Keratinocyte (primary cell): ENCODE measurements around the gene SORBS1. TPM values are rescaled to one million over a fixed set of nuclear protein-coding genes. Genes with fewer than 3 reads are reported as not detected.
A peak's percentile ranks its signal among the peaks of the same experiment; 100 is the strongest.

Experiments
- DNase-seq: peaks from one replicate; pipeline ENCODE4 v3.0.0-alpha.2; 2011; ENCODE audit warnings: low read depth, missing footprints, low spot score
- FAIRE-seq: peaks from 2 replicates; lab custom pipeline; 2011; peaks lifted over from hg19 to GRCh38; lab: Jason Lieb, UNC
- H2AFZ ChIP-seq: 2 replicates; pipeline ENCODE4 v1.6.0; 2012; ENCODE audit warnings: low read length, control low read depth, inconsistent platforms; ENCODE audit not compliant: control insufficient read depth
- H3K27ac ChIP-seq: 2 replicates; pipeline ENCODE4 v1.5.1; 2011; ENCODE audit warnings: low read length; ENCODE audit not compliant: control insufficient read depth, insufficient read depth
- H3K27me3 ChIP-seq: 3 replicates; pipeline ENCODE4 v1.6.0; 2011; ENCODE audit warnings: low read length; ENCODE audit not compliant: control insufficient read depth, insufficient read depth; ENCODE audit errors: extremely low read depth
- H3K36me3 ChIP-seq, 2 experiments: 2 replicates in 1 of 2; 3 replicates in 1 of 2; pipeline ENCODE4 v1.5.1; 2011; ENCODE audit warnings: low read length in 2 of 2, mild to moderate bottlenecking in 1 of 2; ENCODE audit not compliant: control insufficient read depth in 2 of 2, insufficient read depth in 2 of 2; ENCODE audit errors: extremely low read depth in 1 of 2
- H3K4me1 ChIP-seq: 3 replicates; pipeline ENCODE4 v1.5.1; 2011; ENCODE audit warnings: low read length; ENCODE audit not compliant: control insufficient read depth, insufficient read depth; ENCODE audit errors: extremely low read depth
- H3K4me2 ChIP-seq: 3 replicates; pipeline ENCODE4 v1.6.0; 2011; ENCODE audit warnings: low read depth, low read length; ENCODE audit not compliant: control insufficient read depth, insufficient read depth; ENCODE audit errors: extremely low read depth
- H3K4me3 ChIP-seq, 3 experiments: fragments of 200-600 bp in 1 of 3; sonication (generic) in 1 of 3; 2 replicates in 2 of 3; 3 replicates in 1 of 3; pipeline ENCODE4 v1.5.1; 2011 to 2016; ENCODE audit warnings: low read length in 3 of 3, mild to moderate bottlenecking in 3 of 3, control low read depth in 2 of 3, inconsistent platforms in 1 of 3, low read depth in 1 of 3, mixed read lengths in 1 of 3, mixed run types in 1 of 3, moderate library complexity in 1 of 3; ENCODE audit not compliant: control insufficient read depth in 2 of 3, insufficient read depth in 2 of 3; ENCODE audit errors: extremely low read depth in 1 of 3
- H3K79me2 ChIP-seq: 2 replicates; pipeline ENCODE4 v1.6.0; 2012; ENCODE audit warnings: low read length; ENCODE audit not compliant: control insufficient read depth, insufficient read depth
- H3K9ac ChIP-seq: 3 replicates; pipeline ENCODE4 v1.6.0; 2011; ENCODE audit warnings: low read length; ENCODE audit not compliant: control insufficient read depth, insufficient read depth; ENCODE audit errors: extremely low read depth
- H3K9me1 ChIP-seq: 3 replicates; pipeline ENCODE4 v1.6.0; 2011; ENCODE audit warnings: low read length; ENCODE audit not compliant: control insufficient read depth, insufficient read depth; ENCODE audit errors: extremely low read depth
- H3K9me3 ChIP-seq: 2 replicates; pipeline ENCODE4 v1.5.1; 2012; ENCODE audit warnings: low read depth, low read length; ENCODE audit not compliant: control insufficient read depth
- H4K20me1 ChIP-seq: 3 replicates; pipeline ENCODE4 v1.6.0; 2011; ENCODE audit warnings: low read length; ENCODE audit not compliant: control insufficient read depth, insufficient read depth; ENCODE audit errors: extremely low read depth
- EZH2 ChIP-seq: IDR thresholded peaks from one replicate; pipeline ENCODE4 v1.6.1; 2012; ENCODE audit warnings: inconsistent platforms, mild to moderate bottlenecking, low read length, moderate library complexity
- dilution Hi-C: fragments of 300-500 bp; cut with MboI; formaldehyde crosslinking; loops from one replicate; pipeline ENCODE4 v1.7.0; 2020; ENCODE audit warnings: low sequenced_read_pairs; ENCODE audit not compliant: extremely low pct_ligation_motif_present
- polyA plus RNA-seq, 5 experiments: library from polyadenylated mRNA; depleted of rRNA in 3 of 5; stranded (reverse) in 3 of 5; stranded (forward) in 1 of 5; unstranded in 1 of 5; fragments of >200 nt; gene quantifications; 1 replicate in 1 of 5; 2 replicates in 3 of 5; 3 replicates in 1 of 5; pipeline versions ENCODE4 v1.2.1 to v1.2.3, GENCODE V29; 2011 to 2012; ENCODE audit warnings: missing spikeins in 2 of 5, low read depth in 1 of 5, low replicate concordance in 1 of 5
- TF ChIP-seq, protein P1 (sequence below), 3 experiments: IDR thresholded peaks in 1 of 3; conservative IDR thresholded peaks in 1 of 3; optimal IDR thresholded peaks in 1 of 3; 2 replicates in 2 of 3; 3 replicates in 1 of 3; pipeline versions ENCODE3 to v1.5.1; 2011; ENCODE audit warnings: low read length in 3 of 3, mild to moderate bottlenecking in 3 of 3, moderate library complexity in 2 of 3, control low read depth in 1 of 3, inconsistent platforms in 1 of 3; ENCODE audit not compliant: insufficient read depth in 2 of 3; ENCODE audit errors: extremely low read depth in 1 of 3

The SORBS1 gene
- polyA plus RNA-seq, 1 donor (not counting 4 experiments of a cell fraction or from before 2014, with no cell fraction given) = 0.42 TPM

DNA sequence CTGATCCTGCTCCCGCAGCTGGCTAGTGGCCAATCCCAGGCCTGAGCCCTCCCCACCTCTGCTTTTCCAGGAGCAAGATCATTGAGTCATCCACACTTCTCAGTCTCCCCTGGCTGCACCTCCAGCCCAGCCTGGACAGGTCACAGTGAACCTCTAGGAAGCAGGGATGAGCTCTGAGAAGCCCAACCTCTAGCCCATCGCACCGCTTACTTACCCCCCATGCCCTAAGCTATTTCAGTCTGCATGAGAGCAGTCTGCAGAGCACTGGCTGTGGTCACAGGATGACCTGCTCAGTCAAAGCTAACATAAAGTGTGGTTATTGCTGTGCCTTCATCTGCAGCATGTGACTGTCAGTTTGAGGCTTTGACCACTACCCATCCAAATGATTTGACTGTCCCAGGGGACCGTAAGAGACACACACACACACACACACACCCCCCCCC is 129.2 kb downstream of the SORBS1 start:
- no peak overlapping the region for H2AFZ ChIP-seq
- TF ChIP-seq, protein P1, sequence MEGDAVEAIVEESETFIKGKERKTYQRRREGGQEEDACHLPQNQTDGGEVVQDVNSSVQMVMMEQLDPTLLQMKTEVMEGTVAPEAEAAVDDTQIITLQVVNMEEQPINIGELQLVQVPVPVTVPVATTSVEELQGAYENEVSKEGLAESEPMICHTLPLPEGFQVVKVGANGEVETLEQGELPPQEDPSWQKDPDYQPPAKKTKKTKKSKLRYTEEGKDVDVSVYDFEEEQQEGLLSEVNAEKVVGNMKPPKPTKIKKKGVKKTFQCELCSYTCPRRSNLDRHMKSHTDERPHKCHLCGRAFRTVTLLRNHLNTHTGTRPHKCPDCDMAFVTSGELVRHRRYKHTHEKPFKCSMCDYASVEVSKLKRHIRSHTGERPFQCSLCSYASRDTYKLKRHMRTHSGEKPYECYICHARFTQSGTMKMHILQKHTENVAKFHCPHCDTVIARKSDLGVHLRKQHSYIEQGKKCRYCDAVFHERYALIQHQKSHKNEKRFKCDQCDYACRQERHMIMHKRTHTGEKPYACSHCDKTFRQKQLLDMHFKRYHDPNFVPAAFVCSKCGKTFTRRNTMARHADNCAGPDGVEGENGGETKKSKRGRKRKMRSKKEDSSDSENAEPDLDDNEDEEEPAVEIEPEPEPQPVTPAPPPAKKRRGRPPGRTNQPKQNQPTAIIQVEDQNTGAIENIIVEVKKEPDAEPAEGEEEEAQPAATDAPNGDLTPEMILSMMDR (optimal IDR thresholded peaks at IDR 0.05 in 1 of 3, IDR thresholded peaks at IDR 0.05 in 1 of 3, conservative IDR thresholded peaks at IDR 0.05 in 1 of 3; ENCODE audit: extremely low read depth in 1 of 3, insufficient read depth in 2 of 3, low read length in 3 of 3) = no peak
- no peak for TF ChIP-seq EZH2
- FAIRE-seq (no peak), DNase-seq (no peak)
- no peak overlapping the region for H3K27ac ChIP-seq
- no peaks in the 10 kb centered on the region for H3K9me1 ChIP-seq
- H3K36me3 ChIP-seq = no peaks in the 10 kb centered on the region
- no peak overlapping the region for H3K4me2 ChIP-seq
- H3K9ac ChIP-seq = no peak overlapping the region
- no peaks in the 10 kb centered on the region for H3K9me3 ChIP-seq
- no peaks in the 10 kb centered on the region for H4K20me1 ChIP-seq
- no peak overlapping the region for H3K4me3 ChIP-seq
- no peaks in the 10 kb centered on the region for H3K27me3 ChIP-seq
- H3K4me1 ChIP-seq = peaks cover 11% of the 10 kb centered on the region
- dilution Hi-C loops = loop anchor here (25.0 kb wide), 1 partner anchor 180 kb away; no protein-coding TSS in a partner anchor
- no peaks in the 10 kb centered on the region for H3K79me2 ChIP-seq

GRCh38 chr10:95430231-95430951 is 130.8 kb downstream of the SORBS1 start:
- peak overlapping the region; percentile 52 for H3K4me2 ChIP-seq
- DNase-seq = no peak
- no peak for TF ChIP-seq EZH2
- TF ChIP-seq, protein P1 (optimal IDR thresholded peaks at IDR 0.05 in 1 of 3, IDR thresholded peaks at IDR 0.05 in 1 of 3, conservative IDR thresholded peaks at IDR 0.05 in 1 of 3; ENCODE audit: extremely low read depth in 1 of 3, insufficient read depth in 2 of 3, low read length in 3 of 3) = peak; percentile 93 to 96 (median 94)

More at GRCh38 chr10:95430231-95430951, 130.8 kb downstream of the SORBS1 start:
- Histone ChIP-seq H3K9me3 (no peaks in the 10 kb centered on the region), H3K27me3 (no peaks in the 10 kb centered on the region), H3K4me3 (no peak overlapping the region), H3K36me3 (no peaks in the 10 kb centered on the region), H3K9ac (peak overlapping the region; percentile 11), H3K4me1 (peaks cover 11% of the 10 kb centered on the region), H3K9me1 (no peaks in the 10 kb centered on the region), H3K79me2 (no peaks in the 10 kb centered on the region), H3K27ac (peak overlapping the region; percentile 43), H4K20me1 (no peaks in the 10 kb centered on the region), H2AFZ (no peak overlapping the region)
- FAIRE-seq = peak; percentile 79
- dilution Hi-C loops = loop anchor here (25.0 kb wide), 1 partner anchor 182 kb away; no protein-coding TSS in a partner anchor
